Calu3 (cell line): Measurements from ENCODE around the gene ARHGAP31. TPM values are rescaled to one million over a fixed set of nuclear protein-coding genes. Genes with fewer than 3 reads are reported as not detected.

Source experiments
- BruUV-seq: library from RNA; stranded (reverse); fragments of 400-500 nt; replicated peaks from 2 replicates; lab custom pipeline; 2021; lab: Mats Ljungman, UMichigan
- CTCF ChIA-PET: fragments of 300-600 bp; sonication (Branson Sonifier 250); formaldehyde crosslinking; loops from one replicate; lab custom pipeline; 2022; ENCODE audit warnings: antibody characterized with exemption; lab: Charles Lee
- DNase-seq: peaks from one replicate; pipeline ENCODE4 v3.0.0; 2022
- H3K27ac Mint-ChIP-seq: one replicate; pipeline ENCODE4 v1.8.0; 2022; ENCODE audit warnings: mixed read lengths; ENCODE audit not compliant: unreplicated experiment
- H3K27me3 Mint-ChIP-seq: one replicate; pipeline ENCODE4 v1.8.0; 2022; ENCODE audit warnings: mixed read lengths; ENCODE audit not compliant: unreplicated experiment
- H3K36me3 Mint-ChIP-seq: one replicate; pipeline ENCODE4 v1.8.0; 2022; ENCODE audit warnings: mild to moderate bottlenecking, moderate library complexity, mixed read lengths; ENCODE audit not compliant: insufficient read depth, unreplicated experiment
- H3K4me1 Mint-ChIP-seq: one replicate; pipeline ENCODE4 v1.8.0; 2022; ENCODE audit warnings: mild to moderate bottlenecking, low read depth, mixed read lengths; ENCODE audit not compliant: unreplicated experiment
- H3K4me3 Mint-ChIP-seq: one replicate; pipeline ENCODE4 v1.8.0; 2022; ENCODE audit warnings: mild to moderate bottlenecking, low read depth, moderate library complexity, mixed read lengths; ENCODE audit not compliant: unreplicated experiment
- H3K9me3 Mint-ChIP-seq: one replicate; pipeline ENCODE4 v1.8.0; 2022; ENCODE audit warnings: low read depth, mixed read lengths; ENCODE audit not compliant: unreplicated experiment
- CTCF ChIP-seq: fragments of 200-600 bp; IDR thresholded peaks from one replicate; pipeline ENCODE4 v1.8.0; 2022; ENCODE audit warnings: antibody characterized with exemption; ENCODE audit not compliant: unreplicated experiment
- intact Hi-C: fragments of 100-400 bp; cut with micrococcal nuclease; formaldehyde crosslinking; loops from one replicate; pipeline ENCODE4 v1.10.0; 2022; ENCODE audit not compliant: unreplicated experiment
- total RNA-seq: library from RNA; stranded (reverse); gene quantifications from 2 replicates; pipeline ENCODE4 v1.2.3, GENCODE V29; 2022

Gene ARHGAP31
- total RNA-seq, 1 experiment from 2014 or later: 0.52 TPM

- Mint-ChIP-seq H3K27ac (no peak overlapping the region), H3K36me3 (peaks cover 34% of the 10 kb centered on the region), H3K27me3 (no peaks in the 10 kb centered on the region), H3K4me3 (no peak overlapping the region), H3K9me3 (peaks cover 23% of the 10 kb centered on the region), H3K4me1 (no peaks in the 10 kb centered on the region)
- BruUV-seq: no TSS peak
- CTCF ChIA-PET: no interaction called here
- TF ChIP-seq CTCF: no peak
- no peak for DNase-seq
- intact Hi-C loops: no loop called here
Measured at GRCh38 chr3:119427669-119428068, 133.5 kb downstream of the ARHGAP31 start.

GRCh38 chr3:119428538-119428937 is 134.4 kb downstream of the ARHGAP31 start:
- CTCF ChIA-PET: no interaction called here

GRCh38 chr3:119433613-119434325 is 139.6 kb downstream of the ARHGAP31 start:
- H3K27ac Mint-ChIP-seq: no peak overlapping the region

More at GRCh38 chr3:119428538-119428937, 134.4 kb downstream of the ARHGAP31 start:
- peaks cover 23% of the 10 kb centered on the region for H3K9me3 Mint-ChIP-seq
- no peak overlapping the region for H3K27ac Mint-ChIP-seq
- H3K4me1 Mint-ChIP-seq: no peaks in the 10 kb centered on the region
- intact Hi-C loops: no loop called here
- no peak for TF ChIP-seq CTCF
- BruUV-seq: no TSS peak
- no peak for DNase-seq
- H3K4me3 Mint-ChIP-seq: no peak overlapping the region
- no peaks in the 10 kb centered on the region for H3K27me3 Mint-ChIP-seq
- H3K36me3 Mint-ChIP-seq: peaks cover 34% of the 10 kb centered on the region

GRCh38 chr3:119434703-119435102 is 140.5 kb downstream of the ARHGAP31 start:
- CTCF ChIA-PET: interaction anchor here (0.6 kb wide), 1 partner anchor 726 kb away, joined by 5 read pairs; no protein-coding TSS in a partner anchor

More at GRCh38 chr3:119433613-119434325, 139.6 kb downstream of the ARHGAP31 start:
- H3K4me3 Mint-ChIP-seq: no peak overlapping the region
- H3K4me1 Mint-ChIP-seq: no peaks in the 10 kb centered on the region
- H3K9me3 Mint-ChIP-seq: peaks cover 8% of the 10 kb centered on the region
- H3K36me3 Mint-ChIP-seq: peaks cover 46% of the 10 kb centered on the region
- H3K27me3 Mint-ChIP-seq: no peaks in the 10 kb centered on the region
- CTCF ChIA-PET: no interaction called here
- no peak for DNase-seq
- TF ChIP-seq CTCF: no peak
- BruUV-seq: no TSS peak
- intact Hi-C loops: no loop called here

More at GRCh38 chr3:119434703-119435102, 140.5 kb downstream of the ARHGAP31 start:
- H3K36me3 Mint-ChIP-seq: peaks cover 39% of the 10 kb centered on the region
- no peaks in the 10 kb centered on the region for H3K27me3 Mint-ChIP-seq
- BruUV-seq: no TSS peak
- intact Hi-C loops: no loop called here
- DNase-seq: no peak
- no peak overlapping the region for H3K4me3 Mint-ChIP-seq
- no peak for TF ChIP-seq CTCF
- H3K9me3 Mint-ChIP-seq: peaks cover 4% of the 10 kb centered on the region
- H3K27ac Mint-ChIP-seq: no peak overlapping the region
- H3K4me1 Mint-ChIP-seq: no peaks in the 10 kb centered on the region
